Neuronal stem cell (in vitro differentiated cells): ENCODE measurements around the gene PTPRT.

ENCODE experiments used
- DNase-seq: peaks from one replicate; pipeline ENCODE4 v3.0.0-alpha.2; 2013; ENCODE audit warnings: low spot score
- H2AFZ ChIP-seq: one replicate; pipeline ENCODE4 v1.6.1; 2013; ENCODE audit warnings: mild to moderate bottlenecking, low read length, inconsistent platforms
- H2AK5ac ChIP-seq: 2 replicates; pipeline ENCODE4 v1.6.1; 2013; ENCODE audit warnings: low read depth, mild to moderate bottlenecking, inconsistent platforms, low read length, moderate library complexity, mixed read lengths
- H2BK120ac ChIP-seq: 2 replicates; pipeline ENCODE4 v1.6.1; 2013; ENCODE audit warnings: low read depth, mild to moderate bottlenecking, inconsistent platforms, low read length, moderate library complexity, mixed read lengths
- H2BK12ac ChIP-seq: one replicate; pipeline ENCODE4 v1.6.1; 2013; ENCODE audit warnings: low read length, inconsistent platforms
- H2BK15ac ChIP-seq: 2 replicates; pipeline ENCODE4 v1.6.1; 2013; ENCODE audit warnings: mild to moderate bottlenecking, low read length, inconsistent platforms, mixed read lengths
- H2BK5ac ChIP-seq: one replicate; pipeline ENCODE4 v1.6.1; 2013; ENCODE audit warnings: inconsistent platforms, mild to moderate bottlenecking, low read length, moderate library complexity
- H3K14ac ChIP-seq: one replicate; pipeline ENCODE4 v1.6.1; 2013; ENCODE audit warnings: low read length, inconsistent platforms
- H3K18ac ChIP-seq: 2 replicates; pipeline ENCODE4 v1.6.1; 2013; ENCODE audit warnings: low read length, inconsistent platforms
- H3K23ac ChIP-seq: 2 replicates; pipeline ENCODE4 v1.6.1; 2013; ENCODE audit warnings: low read depth, mild to moderate bottlenecking, mixed read lengths, low read length, inconsistent platforms; ENCODE audit not compliant: poor library complexity
- H3K27ac ChIP-seq: replicated peaks from 3 replicates; pipeline ENCODE4 v1.5.1; 2013; ENCODE audit warnings: low read length, inconsistent platforms
- H3K27me3 ChIP-seq, 3 experiments: 2 replicates each; pipeline ENCODE4 v1.6.1; 2013; ENCODE audit warnings: low read length in 3 of 3, mild to moderate bottlenecking in 2 of 3, inconsistent platforms in 1 of 3, low read depth in 1 of 3, mixed read lengths in 1 of 3, moderate library complexity in 1 of 3; ENCODE audit not compliant: control insufficient read depth in 3 of 3, insufficient read depth in 3 of 3
- H3K36me3 ChIP-seq, 2 donors: replicated peaks in 1 of 2; 2 replicates each; pipeline ENCODE4 v1.6.1; 2013; ENCODE audit warnings: low read length in 2 of 2; ENCODE audit not compliant: control insufficient read depth in 2 of 2, insufficient read depth in 2 of 2
- H3K4ac ChIP-seq: 2 replicates; pipeline ENCODE4 v1.6.1; 2013; ENCODE audit warnings: inconsistent platforms, mild to moderate bottlenecking, low read length, moderate library complexity
- H3K4me1 ChIP-seq, 2 donors: 1 replicate in 1 of 2; 2 replicates in 1 of 2; pipeline ENCODE4 v1.6.1; 2013; ENCODE audit warnings: low read length in 2 of 2, low read depth in 1 of 2; ENCODE audit not compliant: control insufficient read depth in 2 of 2, insufficient read depth in 1 of 2
- H3K4me2 ChIP-seq: one replicate; pipeline ENCODE4 v1.6.1; 2013; ENCODE audit warnings: mild to moderate bottlenecking, low read length, inconsistent platforms; ENCODE audit not compliant: insufficient read depth, poor library complexity, severe bottlenecking
- H3K4me3 ChIP-seq, 2 donors: 2 replicates each; pipeline ENCODE4 v1.5.1; 2013; ENCODE audit warnings: low read length in 2 of 2, mild to moderate bottlenecking in 2 of 2, inconsistent platforms in 1 of 2, moderate library complexity in 1 of 2
- H3K79me1 ChIP-seq: one replicate; pipeline ENCODE4 v1.6.1; 2013; ENCODE audit warnings: low read depth, mild to moderate bottlenecking, inconsistent platforms, low read length, moderate library complexity
- H3K9ac ChIP-seq: one replicate; pipeline ENCODE4 v1.6.1; 2013; ENCODE audit warnings: mild to moderate bottlenecking, low read depth, low read length, inconsistent platforms; ENCODE audit not compliant: poor library complexity
- H3K9me3 ChIP-seq, 2 donors: replicated peaks in 1 of 2; 2 replicates each; pipeline versions ENCODE3 to v1.6.1; 2013; ENCODE audit warnings: low read length in 2 of 2, mild to moderate bottlenecking in 2 of 2, inconsistent platforms in 1 of 2, low read depth in 1 of 2, mixed read lengths in 1 of 2, moderate library complexity in 1 of 2; ENCODE audit not compliant: control insufficient read depth in 2 of 2, insufficient read depth in 1 of 2
- H4K8ac ChIP-seq: one replicate; pipeline ENCODE4 v1.6.1; 2013; ENCODE audit warnings: low read depth, mild to moderate bottlenecking, inconsistent platforms, low read length, moderate library complexity
- H4K91ac ChIP-seq: one replicate; pipeline ENCODE4 v1.6.1; 2013; ENCODE audit warnings: low read length, low read depth, mild to moderate bottlenecking, inconsistent platforms; ENCODE audit not compliant: poor library complexity
- WGBS, 2 donors: extraction: QIAGEN DNeasy Blood & Tissue Kit; methylation state at CpG; one replicate each; pipeline ENCODE4 v1.1.7; 2013; ENCODE audit warnings: missing lambda C conversion rate in 2 of 2, mixed read lengths in 1 of 2; ENCODE audit not compliant: insufficient read length in 2 of 2, insufficient replicate concordance in 1 of 2; ENCODE audit errors: extremely low coverage in 2 of 2; 5-methylcytosine and 5-hydroxymethylcytosine counted together

PTPRT gene

GRCh38 chr20:42134265-42135098 lies 1055.2 kb downstream of the PTPRT start:
- Histone ChIP-seq H3K36me3 (no peaks in the 10 kb centered on the region), H3K14ac (no peak overlapping the region), H3K79me1 (no peaks in the 10 kb centered on the region), H2BK12ac (no peak overlapping the region), H3K18ac (no peak overlapping the region), H4K8ac (no peak overlapping the region), H2AFZ (no peak overlapping the region), H3K9ac (no peak overlapping the region), H3K9me3 (no peaks in the 10 kb centered on the region), H3K4me1 (peaks cover 0 to 10% of the 10 kb centered on the region in 2 donors), H4K91ac (no peak overlapping the region), H3K4me2 (no peak overlapping the region), H3K23ac (no peak overlapping the region), H3K4me3 (peak overlapping the region in 1 of 2 donors; percentile 26), H2BK120ac (no peak overlapping the region), H3K27ac (no peak overlapping the region), H3K4ac (no peak overlapping the region), H3K27me3 (no peaks in the 10 kb centered on the region), H2BK5ac (no peak overlapping the region), H2AK5ac (no peak overlapping the region), H2BK15ac (no peak overlapping the region)
- WGBS, 2 donors = no CpG with 5 or more reads among the region's 5 CpGs
- DNase-seq = no peak

- Histone ChIP-seq H3K4ac (no peak overlapping the region), H3K4me2 (no peak overlapping the region), H2BK120ac (no peak overlapping the region), H4K91ac (no peak overlapping the region), H2AK5ac (no peak overlapping the region), H2BK15ac (no peak overlapping the region), H3K9ac (no peak overlapping the region), H3K27me3 (no peaks in the 10 kb centered on the region), H3K36me3 (no peaks in the 10 kb centered on the region), H3K9me3 (no peaks in the 10 kb centered on the region), H3K27ac (no peak overlapping the region), H3K23ac (no peak overlapping the region), H2BK5ac (no peak overlapping the region), H2BK12ac (no peak overlapping the region), H3K4me3 (no peak overlapping the region), H2AFZ (no peak overlapping the region), H3K14ac (no peak overlapping the region), H3K18ac (no peak overlapping the region), H4K8ac (no peak overlapping the region), H3K4me1 (no peaks in the 10 kb centered on the region), H3K79me1 (no peaks in the 10 kb centered on the region)
- 100% methylated on average over 1 of the region's 5 CpGs; no CpG with 5 or more reads in 1 of the 2 donors for WGBS, 2 donors
- no peak for DNase-seq
These were observed 1058.7 kb downstream of the PTPRT start for GRCh38 chr20:42130810-42131596.

GRCh38 chr20:42125426-42125825 lies 1064.3 kb downstream of the PTPRT start:
- no peak overlapping the region for H3K23ac ChIP-seq
- no peak overlapping the region for H2AFZ ChIP-seq
- no peak overlapping the region for H2BK120ac ChIP-seq
- no peak overlapping the region for H3K27ac ChIP-seq
- H3K27me3 ChIP-seq = no peaks in the 10 kb centered on the region
- H2AK5ac ChIP-seq = no peak overlapping the region
- H3K18ac ChIP-seq = no peak overlapping the region
- no peak overlapping the region for H4K8ac ChIP-seq
- no peak overlapping the region for H2BK12ac ChIP-seq
- H3K9me3 ChIP-seq = no peaks in the 10 kb centered on the region
- H3K9ac ChIP-seq = no peak overlapping the region
- DNase-seq = no peak
- H3K4me2 ChIP-seq = no peak overlapping the region
- H2BK15ac ChIP-seq = no peak overlapping the region
- no peak overlapping the region for H4K91ac ChIP-seq
- no peak overlapping the region for H3K4me3 ChIP-seq
- H3K36me3 ChIP-seq = no peaks in the 10 kb centered on the region
- H3K4me1 ChIP-seq = no peaks in the 10 kb centered on the region
- no peak overlapping the region for H3K14ac ChIP-seq
- H2BK5ac ChIP-seq = no peak overlapping the region
- H3K79me1 ChIP-seq = no peaks in the 10 kb centered on the region
- WGBS, 2 donors = no CpG with 5 or more reads among the region's 2 CpGs
- H3K4ac ChIP-seq = no peak overlapping the region

- Histone ChIP-seq H3K14ac (no peak overlapping the region), H3K27me3 (no peaks in the 10 kb centered on the region), H3K36me3 (no peaks in the 10 kb centered on the region), H2BK15ac (no peak overlapping the region), H3K4me3 (no peak overlapping the region), H3K23ac (no peak overlapping the region), H3K4ac (no peak overlapping the region), H2BK5ac (no peak overlapping the region), H3K9ac (no peak overlapping the region), H3K79me1 (no peaks in the 10 kb centered on the region), H2AFZ (no peak overlapping the region), H3K4me2 (no peak overlapping the region), H4K91ac (no peak overlapping the region), H4K8ac (no peak overlapping the region), H3K27ac (no peak overlapping the region), H2BK12ac (no peak overlapping the region), H3K9me3 (no peaks in the 10 kb centered on the region), H3K18ac (no peak overlapping the region), H2BK120ac (no peak overlapping the region), H2AK5ac (no peak overlapping the region), H3K4me1 (no peaks in the 10 kb centered on the region)
- WGBS, 2 donors = no CpG with 5 or more reads among the region's 11 CpGs
- DNase-seq = no peak
These were observed 1065.7 kb downstream of the PTPRT start for GRCh38 chr20:42123981-42124473.
